ENCODE data around the gene CCDC39.

Gene CCDC39

GRCh38 chr3:180590396-180590795 is 88.9 kb downstream of the CCDC39 start:
- TF ChIP-seq, protein P1, sequence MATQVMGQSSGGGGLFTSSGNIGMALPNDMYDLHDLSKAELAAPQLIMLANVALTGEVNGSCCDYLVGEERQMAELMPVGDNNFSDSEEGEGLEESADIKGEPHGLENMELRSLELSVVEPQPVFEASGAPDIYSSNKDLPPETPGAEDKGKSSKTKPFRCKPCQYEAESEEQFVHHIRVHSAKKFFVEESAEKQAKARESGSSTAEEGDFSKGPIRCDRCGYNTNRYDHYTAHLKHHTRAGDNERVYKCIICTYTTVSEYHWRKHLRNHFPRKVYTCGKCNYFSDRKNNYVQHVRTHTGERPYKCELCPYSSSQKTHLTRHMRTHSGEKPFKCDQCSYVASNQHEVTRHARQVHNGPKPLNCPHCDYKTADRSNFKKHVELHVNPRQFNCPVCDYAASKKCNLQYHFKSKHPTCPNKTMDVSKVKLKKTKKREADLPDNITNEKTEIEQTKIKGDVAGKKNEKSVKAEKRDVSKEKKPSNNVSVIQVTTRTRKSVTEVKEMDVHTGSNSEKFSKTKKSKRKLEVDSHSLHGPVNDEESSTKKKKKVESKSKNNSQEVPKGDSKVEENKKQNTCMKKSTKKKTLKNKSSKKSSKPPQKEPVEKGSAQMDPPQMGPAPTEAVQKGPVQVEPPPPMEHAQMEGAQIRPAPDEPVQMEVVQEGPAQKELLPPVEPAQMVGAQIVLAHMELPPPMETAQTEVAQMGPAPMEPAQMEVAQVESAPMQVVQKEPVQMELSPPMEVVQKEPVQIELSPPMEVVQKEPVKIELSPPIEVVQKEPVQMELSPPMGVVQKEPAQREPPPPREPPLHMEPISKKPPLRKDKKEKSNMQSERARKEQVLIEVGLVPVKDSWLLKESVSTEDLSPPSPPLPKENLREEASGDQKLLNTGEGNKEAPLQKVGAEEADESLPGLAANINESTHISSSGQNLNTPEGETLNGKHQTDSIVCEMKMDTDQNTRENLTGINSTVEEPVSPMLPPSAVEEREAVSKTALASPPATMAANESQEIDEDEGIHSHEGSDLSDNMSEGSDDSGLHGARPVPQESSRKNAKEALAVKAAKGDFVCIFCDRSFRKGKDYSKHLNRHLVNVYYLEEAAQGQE (IDR thresholded peaks at IDR 0.05; ENCODE audit: insufficient read depth in 1 of 2, low read depth in 2 of 2, low read length in 2 of 2): no peak
- TF ChIP-seq POLR2AphosphoS5 (IDR thresholded peaks at IDR 0.05; ENCODE audit: low read depth, low read length) (no peak), SIN3A (IDR thresholded peaks at IDR 0.05; ENCODE audit: borderline replicate concordance, insufficient read depth, low read length) (no peak), FOXP2 (optimal IDR thresholded peaks at IDR 0.05; ENCODE audit: borderline replicate concordance, extremely low read depth, extremely low read length, insufficient read depth) (no peak), TAF1 (IDR thresholded peaks at IDR 0.05; ENCODE audit: borderline replicate concordance, insufficient read depth, low read length) (no peak)

- TF ChIP-seq, protein P1 (IDR thresholded peaks at IDR 0.05; ENCODE audit: insufficient read depth in 1 of 2, low read depth in 2 of 2, low read length in 2 of 2): no peak
- TF ChIP-seq FOXP2 (optimal IDR thresholded peaks at IDR 0.05; ENCODE audit: borderline replicate concordance, extremely low read depth, extremely low read length, insufficient read depth) (no peak), SIN3A (IDR thresholded peaks at IDR 0.05; ENCODE audit: borderline replicate concordance, insufficient read depth, low read length) (no peak), TAF1 (IDR thresholded peaks at IDR 0.05; ENCODE audit: borderline replicate concordance, insufficient read depth, low read length) (no peak), POLR2AphosphoS5 (IDR thresholded peaks at IDR 0.05; ENCODE audit: low read depth, low read length) (no peak)
These were observed 98.4 kb downstream of the CCDC39 start for GRCh38 chr3:180580934-180581333.

DNA sequence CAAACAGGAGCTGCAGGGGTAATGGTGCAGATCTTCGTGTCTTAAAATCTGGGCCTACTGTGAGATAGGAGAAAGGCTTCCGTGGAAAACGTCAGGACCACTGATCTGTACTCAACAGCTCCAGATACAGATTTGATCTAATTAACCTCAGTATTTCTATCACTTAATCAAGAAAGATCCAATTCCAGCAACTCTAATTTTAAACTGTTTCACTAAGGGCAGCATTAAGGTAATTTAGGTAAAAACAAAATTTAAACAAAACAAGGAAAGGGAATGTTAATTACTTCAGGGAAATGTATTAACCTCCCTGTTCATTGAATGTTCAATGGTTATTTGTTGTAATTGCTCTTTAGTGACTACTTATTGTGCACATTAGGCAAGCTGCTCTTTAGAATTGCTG is 103.7 kb downstream of the CCDC39 start:
- TF ChIP-seq SIN3A (IDR thresholded peaks at IDR 0.05; ENCODE audit: borderline replicate concordance, insufficient read depth, low read length): no peak

DNA sequence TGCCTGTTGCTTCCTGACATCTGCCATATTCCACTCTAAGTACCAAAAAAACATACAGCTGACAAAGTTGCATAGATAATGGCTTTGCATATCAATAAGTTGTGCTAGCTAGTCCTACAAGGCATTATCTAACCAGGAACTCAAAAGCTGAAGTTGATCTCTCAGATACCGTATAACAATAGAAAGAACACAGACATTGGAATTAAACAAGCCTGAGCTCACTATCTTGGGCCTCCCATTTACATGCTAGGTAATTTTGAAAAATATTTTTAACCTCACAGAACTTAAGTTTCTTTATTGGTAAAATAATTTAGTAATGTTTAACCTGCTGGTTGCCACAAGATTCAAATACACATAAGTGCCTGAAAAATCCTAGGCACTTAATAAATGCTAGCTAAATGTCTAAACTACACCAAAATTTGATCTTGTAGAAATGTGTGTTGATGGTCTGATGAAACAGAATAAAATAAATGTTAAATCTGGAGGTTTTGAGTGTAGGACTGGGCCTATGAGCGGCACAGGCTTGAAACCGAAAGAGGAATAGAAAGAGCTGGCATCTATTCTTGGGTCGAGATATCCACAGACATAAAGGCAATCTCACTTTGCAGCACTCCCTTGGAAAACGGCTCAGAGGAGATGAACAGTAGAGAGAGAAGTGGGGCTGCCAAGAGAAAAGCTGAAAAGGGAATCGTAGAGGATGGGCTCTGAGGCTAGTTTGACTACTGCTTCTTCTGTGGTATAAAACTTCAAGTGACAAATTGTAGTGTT is 107.3 kb downstream of the CCDC39 start:
- TF ChIP-seq TAF1 (IDR thresholded peaks at IDR 0.05; ENCODE audit: borderline replicate concordance, insufficient read depth, low read length) (no peak), FOXP2 (optimal IDR thresholded peaks at IDR 0.05; ENCODE audit: borderline replicate concordance, extremely low read depth, extremely low read length, insufficient read depth) (no peak), SIN3A (IDR thresholded peaks at IDR 0.05; ENCODE audit: borderline replicate concordance, insufficient read depth, low read length) (no peak), POLR2AphosphoS5 (IDR thresholded peaks at IDR 0.05; ENCODE audit: low read depth, low read length) (no peak)
- TF ChIP-seq, protein P1 (IDR thresholded peaks at IDR 0.05; ENCODE audit: insufficient read depth in 1 of 2, low read depth in 2 of 2, low read length in 2 of 2): no peak

GRCh38 chr3:180570238-180570637 is 109.1 kb downstream of the CCDC39 start:
- TF ChIP-seq TAF1 (IDR thresholded peaks at IDR 0.05; ENCODE audit: borderline replicate concordance, insufficient read depth, low read length) (no peak), SIN3A (IDR thresholded peaks at IDR 0.05; ENCODE audit: borderline replicate concordance, insufficient read depth, low read length) (no peak), POLR2AphosphoS5 (IDR thresholded peaks at IDR 0.05; ENCODE audit: low read depth, low read length) (no peak), FOXP2 (optimal IDR thresholded peaks at IDR 0.05; ENCODE audit: borderline replicate concordance, extremely low read depth, extremely low read length, insufficient read depth) (no peak)
- TF ChIP-seq, protein P1 (IDR thresholded peaks at IDR 0.05; ENCODE audit: insufficient read depth in 1 of 2, low read depth in 2 of 2, low read length in 2 of 2): no peak
